ENCODE data around the gene FRAS1.

- TF ChIP-seq POLR2A (IDR thresholded peaks at IDR 0.05) (no peak), CTCF (IDR thresholded peaks at IDR 0.05) (no peak)
These were observed 321.9 kb downstream of the FRAS1 start for GRCh38 chr4:78379040-78379439.
